HCT116 (cell line): ENCODE measurements around the gene LSM12. TPM values are rescaled to one million over a fixed set of nuclear protein-coding genes. Genes with fewer than 3 reads are reported as not detected.

Experiments used
- ATAC-seq: fragments of 200-7000 bp; cut with Tn5 transposase; 2 replicates; pipeline ENCODE4 v1.9.1; 2020; ENCODE audit warnings: mild to moderate bottlenecking, moderate library complexity
- BruUV-seq: library from RNA; stranded (reverse); fragments of 400-500 nt; replicated peaks from 2 replicates; lab custom pipeline; 2021; lab: Mats Ljungman, UMichigan
- CTCF ChIA-PET: fragments of 300-600 bp; sonication (Branson Sonifier 250); formaldehyde crosslinking; loops from one replicate; lab custom pipeline; 2021; ENCODE audit warnings: antibody characterized with exemption; lab: Charles Lee
- POLR2A ChIA-PET: fragments of 300-600, 350-600 bp; sonication (Branson Sonifier 250); formaldehyde crosslinking; loops from one replicate; lab custom pipeline; 2021; ENCODE audit warnings: antibody characterized with exemption; lab: Charles Lee
- RAD21 ChIA-PET, 2 experiments: fragments of 300-600 bp; sonication (Branson Sonifier 250); formaldehyde crosslinking; loops; one replicate each; lab custom pipeline; 2023; ENCODE audit warnings: low total read pairs in 2 of 2; ENCODE audit not compliant: uncharacterized antibody in 2 of 2, unreplicated experiment in 2 of 2, low non-redundant PET in 1 of 2; lab: Charles Lee
- DNase-seq: peaks from one replicate; pipeline ENCODE4 v3.0.0-alpha.2; 2010; ENCODE audit warnings: low read depth, low spot score
- H2AFZ ChIP-seq: fragments of 200-600 bp; shearing (Covaris generic), sonication (generic); 2 replicates; pipeline ENCODE4 v1.6.1; 2017; ENCODE audit warnings: low read depth, mixed run types, mixed read lengths, antibody characterized with exemption, low read length; ENCODE audit not compliant: poor library complexity, severe bottlenecking
- H3K27ac ChIP-seq: 2 replicates; pipeline ENCODE4 v1.5.1; 2012; ENCODE audit warnings: low read depth, low read length
- H3K27me3 ChIP-seq: fragments of 200-600 bp; sonication (generic); 2 replicates; pipeline ENCODE4 v1.6.1; 2016; ENCODE audit warnings: mixed run types, low read length, mixed read lengths; ENCODE audit not compliant: insufficient read depth
- H3K36me3 ChIP-seq, 2 experiments: fragments of 200-500 bp in 1 of 2; fragments of 200-600 bp in 1 of 2; sonication (Bioruptor generic) in 1 of 2; sonication (generic) in 1 of 2; 2 replicates each; pipeline versions ENCODE4 v1.5.1 to v1.6.1; 2014 to 2016; ENCODE audit warnings: low read length in 2 of 2, inconsistent platforms in 1 of 2, mixed read lengths in 1 of 2, mixed run types in 1 of 2; ENCODE audit not compliant: insufficient read depth in 2 of 2, control insufficient read depth in 1 of 2
- H3K4me1 ChIP-seq, 2 experiments: fragments of 200-600 bp in 1 of 2; sonication (generic) in 1 of 2; 2 replicates each; pipeline versions ENCODE4 v1.5.1 to v1.6.1; 2012 to 2017; ENCODE audit warnings: low read length in 2 of 2, inconsistent platforms in 1 of 2, mild to moderate bottlenecking in 1 of 2, mixed read lengths in 1 of 2, mixed run types in 1 of 2, moderate library complexity in 1 of 2; ENCODE audit not compliant: insufficient read depth in 2 of 2, control insufficient read depth in 1 of 2
- H3K4me2 ChIP-seq: fragments of 200-600 bp; sonication (generic); 2 replicates; pipeline ENCODE4 v1.6.1; 2017; ENCODE audit warnings: mixed run types, low read length, mixed read lengths
- H3K4me3 ChIP-seq, 2 experiments: fragments of 200-600 bp in 1 of 2; sonication (generic) in 1 of 2; replicated peaks in 1 of 2; 2 replicates each; pipeline ENCODE4 v1.5.1; 2011 to 2016; ENCODE audit warnings: low read length in 2 of 2, control low read depth in 1 of 2, low read depth in 1 of 2, mild to moderate bottlenecking in 1 of 2, mixed read lengths in 1 of 2, mixed run types in 1 of 2
- H3K79me2 ChIP-seq: fragments of 200-600 bp; sonication (generic); 2 replicates; pipeline ENCODE4 v1.6.1; 2017; ENCODE audit warnings: mild to moderate bottlenecking, mixed run types, low read length, moderate library complexity, mixed read lengths; ENCODE audit not compliant: insufficient read depth
- H3K9ac ChIP-seq: fragments of 200-600 bp; sonication (generic); 2 replicates; pipeline ENCODE4 v1.6.1; 2016; ENCODE audit warnings: low read length, mixed read lengths
- H3K9me2 ChIP-seq: fragments of 200-600 bp; sonication (generic), shearing (Covaris generic); 2 replicates; pipeline ENCODE4 v1.6.1; 2017; ENCODE audit warnings: mixed run types, mild to moderate bottlenecking, moderate library complexity; ENCODE audit not compliant: insufficient read depth
- H3K9me3 ChIP-seq, 2 experiments: fragments of 200-500 bp in 1 of 2; fragments of 200-600 bp in 1 of 2; sonication (Bioruptor generic) in 1 of 2; sonication (generic) in 1 of 2; 2 replicates each; pipeline ENCODE4 v1.6.1; 2014 to 2017; ENCODE audit warnings: low read length in 2 of 2, mixed read lengths in 2 of 2, inconsistent platforms in 1 of 2, low read depth in 1 of 2, mild to moderate bottlenecking in 1 of 2, mixed run types in 1 of 2, moderate library complexity in 1 of 2; ENCODE audit not compliant: control insufficient read depth in 1 of 2, insufficient read depth in 1 of 2
- H4K20me1 ChIP-seq: fragments of 200-600 bp; sonication (generic), shearing (Covaris generic); 2 replicates; pipeline ENCODE4 v1.6.1; 2017; ENCODE audit warnings: mixed run types, mild to moderate bottlenecking, moderate library complexity; ENCODE audit not compliant: insufficient read depth
- ATF3 ChIP-seq: IDR thresholded peaks from 2 replicates; pipeline ENCODE4 v1.6.1; 2012
- EGR1 ChIP-seq: IDR thresholded peaks from 2 replicates; pipeline ENCODE4 v1.6.1; 2012; ENCODE audit warnings: low read depth
- ELF1 ChIP-seq: IDR thresholded peaks from 2 replicates; pipeline ENCODE4 v1.6.1; 2012; ENCODE audit warnings: low read depth, borderline replicate concordance
- EZH2 ChIP-seq: fragments of 200-600 bp; sonication (generic); IDR thresholded peaks from 2 replicates; pipeline ENCODE4 v1.6.1; 2017; ENCODE audit warnings: antibody characterized with exemption, mixed run types
- FOSL1 ChIP-seq: IDR thresholded peaks from 2 replicates; pipeline ENCODE4 v1.6.1; 2012; ENCODE audit warnings: low read depth
- MAX ChIP-seq: IDR thresholded peaks from 2 replicates; pipeline ENCODE4 v1.6.1; 2012
- POLR2AphosphoS5 ChIP-seq: IDR thresholded peaks from 2 replicates; pipeline ENCODE4 v1.6.1; 2011; ENCODE audit warnings: mild to moderate bottlenecking, low read depth, low read length, moderate library complexity
- SIN3A ChIP-seq: IDR thresholded peaks from 2 replicates; pipeline ENCODE4 v1.6.1; 2012; ENCODE audit warnings: low read depth
- SP1 ChIP-seq: IDR thresholded peaks from 2 replicates; pipeline ENCODE4 v1.6.1; 2012; ENCODE audit warnings: low read depth
- SRF ChIP-seq: IDR thresholded peaks from 2 replicates; pipeline ENCODE4 v1.6.1; 2012; ENCODE audit warnings: low read depth
- TCF7L2 ChIP-seq: IDR thresholded peaks from 2 replicates; pipeline ENCODE4 v1.7.0; 2011; ENCODE audit warnings: borderline replicate concordance, inconsistent platforms; ENCODE audit not compliant: insufficient read depth, insufficient read length; ENCODE audit errors: extremely low read depth
- YY1 ChIP-seq: IDR thresholded peaks from 2 replicates; pipeline ENCODE4 v1.6.1; 2011; ENCODE audit warnings: low read length, low read depth, moderate library complexity, mild to moderate bottlenecking; ENCODE audit not compliant: insufficient replicate concordance; ENCODE audit errors: extremely low read depth
- ZBTB33 ChIP-seq: IDR thresholded peaks from 2 replicates; pipeline ENCODE4 v1.6.1; 2011; ENCODE audit warnings: mild to moderate bottlenecking, low read length, moderate library complexity; ENCODE audit not compliant: insufficient replicate concordance; ENCODE audit errors: extremely low read depth
- ZNF274 ChIP-seq: fragments of 200-500 bp; sonication (Bioruptor generic); IDR thresholded peaks from 2 replicates; pipeline ENCODE4 v1.6.1; 2014; ENCODE audit warnings: mild to moderate bottlenecking, low read depth, low read length, inconsistent platforms
- intact Hi-C: fragments of 100-400 bp; cut with micrococcal nuclease; formaldehyde crosslinking; loops from 2 replicates; pipeline ENCODE4 v1.10.0; 2022
- total RNA-seq: library from RNA; stranded (reverse); gene quantifications from one replicate; pipeline ENCODE4 v1.2.1, GENCODE V29; 2021; ENCODE audit not compliant: unreplicated experiment

The LSM12 gene
- total RNA-seq, 1 experiment from 2014 or later = 99.6 TPM

- 0 out of 2 replicates have a peak, but pooled peaks cover 5% of the 10 kb centered on the region for H4K20me1 ChIP-seq
- peaks cover 41 to 43% of the 10 kb centered on the region in 2 experiments; a peak in 3 of 4 replicates for H3K36me3 ChIP-seq
- DNase-seq = no peak
- ChIA-PET RAD21 (no interaction called here), POLR2A (no interaction called here), CTCF (no interaction called here)
- no peak for ATAC-seq
- no peak overlapping the region for H2AFZ ChIP-seq
- intact Hi-C loops = no loop called here
- H3K27ac ChIP-seq = no peak overlapping the region
- BruUV-seq = no TSS peak
- no peak overlapping the region for H3K4me2 ChIP-seq
- peaks cover 23% of the 10 kb centered on the region; the same call in 1 of the 2 replicates for H3K79me2 ChIP-seq
- no peaks in the 10 kb centered on the region for H3K9me2 ChIP-seq
- H3K4me1 ChIP-seq = no peaks in the 10 kb centered on the region
- H3K4me3 ChIP-seq = no peak overlapping the region
- TF ChIP-seq MAX (no peak), EGR1 (no peak), POLR2AphosphoS5 (no peak), ZBTB33 (no peak)
- TF ChIP-seq, all 23 proteins: peak for 0
- H3K9ac ChIP-seq = no peak overlapping the region
- H3K27me3 ChIP-seq = no peaks in the 10 kb centered on the region
- H3K9me3 ChIP-seq = no peaks in the 10 kb centered on the region
Observed at GRCh38 chr17:44033861-44034408, 32.5 kb downstream of the LSM12 start.

GRCh38 chr17:44030482-44030881, 36.0 kb downstream of the LSM12 start:
- no TSS peak for BruUV-seq
- CTCF ChIA-PET = interaction anchor here (1.1 kb wide), 1 partner anchor 11 kb away, joined by 3 read pairs; no protein-coding TSS in a partner anchor
- no peak overlapping the region for H3K4me2 ChIP-seq

More at GRCh38 chr17:44030482-44030881, 36.0 kb downstream of the LSM12 start:
- Histone ChIP-seq H3K36me3 (peaks cover 17 to 30% of the 10 kb centered on the region in 2 experiments; a peak in 2 of 4 replicates), H2AFZ (no peak overlapping the region), H3K27ac (no peak overlapping the region), H3K4me3 (no peak overlapping the region), H3K4me1 (no peaks in the 10 kb centered on the region), H3K79me2 (no peaks in the 10 kb centered on the region), H3K9me3 (no peaks in the 10 kb centered on the region), H4K20me1 (0 out of 2 replicates have a peak, but pooled peaks cover 5% of the 10 kb centered on the region), H3K9ac (no peak overlapping the region), H3K27me3 (no peaks in the 10 kb centered on the region), H3K9me2 (no peaks in the 10 kb centered on the region)
- ATAC-seq (no peak), DNase-seq (no peak)
- ChIA-PET RAD21 (no interaction called here), POLR2A (no interaction called here)
- intact Hi-C loops = no loop called here
- no peak for TF ChIP-seq SRF
- TF ChIP-seq FOSL1 = no peak
- no peak for TF ChIP-seq ATF3
- no peak for TF ChIP-seq ZNF274
- no peak for TF ChIP-seq SP1
- TF ChIP-seq EZH2 = no peak
- TF ChIP-seq POLR2AphosphoS5 = no peak
- TF ChIP-seq EGR1 = no peak
- TF ChIP-seq TCF7L2 = no peak
- TF ChIP-seq YY1 = no peak
- no peak for TF ChIP-seq ELF1
- TF ChIP-seq ZBTB33 = no peak
- TF ChIP-seq SIN3A = no peak
